ENCODE measurements around the gene ADD2.

ADD2 gene

GRCh38 chr2:70728128-70728527 is 39.9 kb downstream of the ADD2 start:
- Mint-ChIP-seq H3K36me3 (ENCODE audit: low read depth) (no peaks in the 10 kb centered on the region), H3K4me3 (no peak overlapping the region), H3K9me3 (no peaks in the 10 kb centered on the region), H3K27ac (no peak overlapping the region), H3K4me1 (ENCODE audit: low read depth) (no peaks in the 10 kb centered on the region), H3K27me3 (no peaks in the 10 kb centered on the region)

- H3K36me3 Mint-ChIP-seq (ENCODE audit: low read depth) = no peaks in the 10 kb centered on the region
- H3K4me1 Mint-ChIP-seq (ENCODE audit: low read depth) = no peaks in the 10 kb centered on the region
- H3K4me3 Mint-ChIP-seq = no peak overlapping the region
- no peaks in the 10 kb centered on the region for H3K9me3 Mint-ChIP-seq
- no peaks in the 10 kb centered on the region for H3K27me3 Mint-ChIP-seq
- no peak overlapping the region for H3K27ac Mint-ChIP-seq
Observed at GRCh38 chr2:70726947-70727725, 40.9 kb downstream of the ADD2 start.

DNA sequence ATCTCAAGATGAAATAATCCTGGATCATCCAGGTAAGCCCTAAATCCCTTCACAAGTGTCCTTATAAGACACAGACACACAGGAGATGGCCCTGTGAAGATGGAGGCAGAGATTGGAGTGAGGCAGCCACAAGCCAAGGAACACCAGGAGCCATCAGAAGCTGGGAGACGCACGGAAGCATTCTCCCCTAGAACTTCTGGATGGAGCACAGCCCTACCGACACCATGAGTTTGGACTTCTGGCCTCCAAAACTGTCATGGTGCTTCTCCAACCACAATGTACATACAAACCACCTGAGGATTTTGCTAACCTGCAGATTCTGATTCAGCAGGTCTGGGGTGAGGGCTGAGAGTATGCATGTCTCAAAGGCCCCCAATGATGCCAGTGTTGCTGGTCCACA is 42.5 kb downstream of the ADD2 start:
- H3K27ac Mint-ChIP-seq = no peak overlapping the region
- H3K4me3 Mint-ChIP-seq = no peak overlapping the region
- no peaks in the 10 kb centered on the region for H3K36me3 Mint-ChIP-seq (ENCODE audit: low read depth)
- H3K27me3 Mint-ChIP-seq = no peaks in the 10 kb centered on the region
- H3K4me1 Mint-ChIP-seq (ENCODE audit: low read depth) = no peaks in the 10 kb centered on the region
- no peaks in the 10 kb centered on the region for H3K9me3 Mint-ChIP-seq

DNA sequence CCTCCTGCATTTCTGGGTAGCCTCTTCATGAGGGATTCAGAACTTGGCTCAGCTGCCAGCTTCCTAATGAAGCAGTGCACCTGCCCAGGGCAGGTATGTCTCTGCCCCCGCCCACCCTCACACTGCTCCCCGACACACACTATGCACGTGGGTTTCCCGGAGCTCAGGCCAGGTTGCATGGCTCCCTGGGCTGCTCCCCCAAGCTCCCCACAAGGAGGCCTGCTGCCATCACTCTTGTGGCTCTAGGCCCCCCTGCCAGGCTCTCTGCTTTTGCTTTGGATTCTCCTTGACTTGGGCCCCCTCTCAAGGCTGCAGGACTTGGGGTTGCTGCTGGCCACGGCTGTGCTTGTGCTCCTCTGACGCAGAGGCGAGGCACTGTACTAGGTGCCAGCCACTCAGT is 43.6 kb downstream of the ADD2 start:
- H3K27me3 Mint-ChIP-seq = no peaks in the 10 kb centered on the region
- no peaks in the 10 kb centered on the region for H3K9me3 Mint-ChIP-seq
- no peak overlapping the region for H3K27ac Mint-ChIP-seq
- H3K4me1 Mint-ChIP-seq (ENCODE audit: low read depth) = no peaks in the 10 kb centered on the region
- no peaks in the 10 kb centered on the region for H3K36me3 Mint-ChIP-seq (ENCODE audit: low read depth)
- H3K4me3 Mint-ChIP-seq = no peak overlapping the region

GRCh38 chr2:70723286-70723885 is 44.6 kb downstream of the ADD2 start:
- Mint-ChIP-seq H3K36me3 (ENCODE audit: low read depth) (no peaks in the 10 kb centered on the region), H3K27ac (no peak overlapping the region), H3K9me3 (no peaks in the 10 kb centered on the region), H3K27me3 (no peaks in the 10 kb centered on the region), H3K4me1 (ENCODE audit: low read depth) (no peaks in the 10 kb centered on the region), H3K4me3 (no peak overlapping the region)

GRCh38 chr2:70720124-70720523 is 47.9 kb downstream of the ADD2 start:
- no peaks in the 10 kb centered on the region for H3K27me3 Mint-ChIP-seq
- no peak overlapping the region for H3K4me3 Mint-ChIP-seq
- no peaks in the 10 kb centered on the region for H3K9me3 Mint-ChIP-seq

DNA sequence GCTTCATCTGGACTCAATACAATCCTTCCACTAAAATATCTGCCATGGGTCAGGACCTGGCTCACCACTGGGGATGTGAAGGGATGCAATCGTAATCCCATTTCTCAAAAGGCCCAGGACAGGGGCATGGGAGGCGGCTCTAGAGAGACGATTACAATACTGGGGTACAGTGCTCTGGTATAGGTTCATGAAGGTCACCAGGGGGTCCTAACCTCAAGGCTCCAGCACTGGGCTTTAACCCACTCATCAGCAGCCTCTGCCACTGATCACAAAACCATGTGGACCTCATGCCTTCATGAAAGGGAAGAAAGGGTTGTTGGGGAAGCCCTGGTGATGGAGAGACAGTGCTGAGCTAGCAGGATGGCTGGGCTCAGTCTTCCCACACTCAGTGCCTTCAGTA is 48.8 kb downstream of the ADD2 start:
- no peak overlapping the region for H3K4me3 Mint-ChIP-seq
- no peaks in the 10 kb centered on the region for H3K9me3 Mint-ChIP-seq
- H3K27ac Mint-ChIP-seq = no peak overlapping the region
- H3K36me3 Mint-ChIP-seq (ENCODE audit: low read depth) = no peaks in the 10 kb centered on the region
- H3K4me1 Mint-ChIP-seq (ENCODE audit: low read depth) = no peaks in the 10 kb centered on the region
- H3K27me3 Mint-ChIP-seq = no peaks in the 10 kb centered on the region

More at GRCh38 chr2:70720124-70720523, 47.9 kb downstream of the ADD2 start:
- H3K36me3 Mint-ChIP-seq (ENCODE audit: low read depth) = no peaks in the 10 kb centered on the region
- H3K27ac Mint-ChIP-seq = no peak overlapping the region
- H3K4me1 Mint-ChIP-seq (ENCODE audit: low read depth) = no peaks in the 10 kb centered on the region

- Mint-ChIP-seq H3K36me3 (ENCODE audit: low read depth) (no peaks in the 10 kb centered on the region), H3K4me1 (ENCODE audit: low read depth) (no peaks in the 10 kb centered on the region), H3K27ac (no peak overlapping the region), H3K4me3 (no peak overlapping the region), H3K27me3 (no peaks in the 10 kb centered on the region), H3K9me3 (no peaks in the 10 kb centered on the region)
Observed at GRCh38 chr2:70718736-70719135, 49.3 kb downstream of the ADD2 start.

DNA sequence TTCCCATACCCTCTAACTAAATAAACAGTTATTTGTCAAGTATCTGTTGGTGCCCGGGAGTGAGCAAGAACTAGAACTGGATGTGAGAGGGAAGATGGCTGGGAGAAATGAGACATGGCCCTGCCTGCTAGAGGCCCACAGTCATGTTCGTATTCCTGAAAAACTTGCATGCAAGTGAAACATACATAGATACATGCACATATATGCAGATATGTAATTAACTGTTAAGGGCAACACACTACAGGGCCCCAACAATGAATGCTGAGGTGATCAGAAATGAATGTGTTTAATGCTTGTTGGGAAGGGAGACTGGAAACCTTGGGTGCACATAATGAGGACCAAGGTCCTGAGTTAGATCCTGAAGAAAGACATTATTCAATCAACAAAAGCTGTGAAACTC is 49.8 kb downstream of the ADD2 start:
- H3K27ac Mint-ChIP-seq = no peak overlapping the region
- H3K27me3 Mint-ChIP-seq = no peaks in the 10 kb centered on the region
- no peaks in the 10 kb centered on the region for H3K36me3 Mint-ChIP-seq (ENCODE audit: low read depth)
- H3K4me3 Mint-ChIP-seq = no peak overlapping the region
- no peaks in the 10 kb centered on the region for H3K9me3 Mint-ChIP-seq
- no peaks in the 10 kb centered on the region for H3K4me1 Mint-ChIP-seq (ENCODE audit: low read depth)

DNA sequence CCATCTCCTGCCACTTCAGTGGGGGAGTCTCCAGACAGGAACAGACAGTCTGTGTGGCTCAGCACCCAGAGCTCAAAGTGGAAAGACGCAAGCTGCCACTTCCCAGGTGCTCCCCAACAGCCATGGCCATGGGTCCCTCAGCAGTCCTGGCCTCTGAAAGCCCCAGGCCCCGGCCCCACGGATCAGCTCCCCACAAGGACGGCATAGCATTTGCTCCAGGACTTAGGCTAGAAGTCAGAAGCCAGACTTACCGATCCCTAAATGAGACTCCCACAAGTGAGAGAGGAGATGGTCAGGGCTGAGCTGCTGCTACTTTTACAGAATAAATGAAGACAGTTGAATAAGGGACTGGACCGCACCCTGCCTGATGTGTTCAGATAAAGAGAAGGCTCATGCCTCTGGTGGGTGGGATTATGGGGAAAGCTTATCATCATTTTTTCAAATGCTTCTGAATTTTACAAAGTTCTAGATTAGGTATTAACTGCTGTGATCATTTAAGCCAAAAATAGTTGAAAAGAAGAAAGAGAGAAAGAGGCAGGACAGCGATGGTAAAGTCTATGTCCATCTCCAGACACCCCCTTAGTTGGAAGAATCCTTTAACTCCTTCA is 50.5 kb downstream of the ADD2 start:
- H3K4me1 Mint-ChIP-seq (ENCODE audit: low read depth) = no peaks in the 10 kb centered on the region

GRCh38 chr2:70716951-70717350 is 51.0 kb downstream of the ADD2 start:
- Mint-ChIP-seq H3K27me3 (no peaks in the 10 kb centered on the region), H3K9me3 (no peaks in the 10 kb centered on the region), H3K4me3 (no peak overlapping the region), H3K27ac (no peak overlapping the region), H3K36me3 (ENCODE audit: low read depth) (no peaks in the 10 kb centered on the region), H3K4me1 (ENCODE audit: low read depth) (no peaks in the 10 kb centered on the region)

More for the DNA sequence above, 50.5 kb downstream of the ADD2 start:
- no peak overlapping the region for H3K27ac Mint-ChIP-seq
- H3K27me3 Mint-ChIP-seq = no peaks in the 10 kb centered on the region
- H3K36me3 Mint-ChIP-seq (ENCODE audit: low read depth) = no peaks in the 10 kb centered on the region
- no peak overlapping the region for H3K4me3 Mint-ChIP-seq
- no peaks in the 10 kb centered on the region for H3K9me3 Mint-ChIP-seq

DNA sequence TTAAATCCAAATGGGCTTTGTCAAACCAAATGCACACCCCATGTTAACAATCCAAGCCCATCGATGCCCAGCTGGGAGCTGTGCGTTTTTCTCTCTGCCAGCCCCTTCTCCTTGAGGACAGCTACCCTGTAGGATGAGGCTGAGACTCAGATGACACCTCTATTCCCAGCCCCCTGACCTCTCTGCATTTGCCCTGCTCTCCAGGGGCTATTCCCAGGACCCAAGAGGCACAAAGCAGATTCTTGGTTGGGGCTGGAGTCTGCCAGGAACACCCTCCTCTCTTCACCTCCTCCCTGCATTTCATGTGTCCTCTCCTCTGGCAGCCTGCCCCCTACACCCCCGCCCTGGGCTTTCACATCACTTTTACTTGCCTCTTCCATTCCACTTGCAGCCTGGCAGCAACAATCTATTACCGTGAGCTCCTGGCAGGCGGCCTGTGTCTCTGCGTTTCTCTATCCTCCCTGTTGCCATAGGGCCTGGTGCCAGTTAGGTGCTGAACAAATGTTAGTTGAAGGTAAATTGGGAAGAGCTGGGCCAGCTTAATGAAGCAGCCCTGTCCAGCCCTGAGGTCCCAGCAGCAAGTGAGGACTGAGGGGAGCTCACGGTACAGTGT is 51.8 kb downstream of the ADD2 start:
- H3K27ac Mint-ChIP-seq = no peak overlapping the region

DNA sequence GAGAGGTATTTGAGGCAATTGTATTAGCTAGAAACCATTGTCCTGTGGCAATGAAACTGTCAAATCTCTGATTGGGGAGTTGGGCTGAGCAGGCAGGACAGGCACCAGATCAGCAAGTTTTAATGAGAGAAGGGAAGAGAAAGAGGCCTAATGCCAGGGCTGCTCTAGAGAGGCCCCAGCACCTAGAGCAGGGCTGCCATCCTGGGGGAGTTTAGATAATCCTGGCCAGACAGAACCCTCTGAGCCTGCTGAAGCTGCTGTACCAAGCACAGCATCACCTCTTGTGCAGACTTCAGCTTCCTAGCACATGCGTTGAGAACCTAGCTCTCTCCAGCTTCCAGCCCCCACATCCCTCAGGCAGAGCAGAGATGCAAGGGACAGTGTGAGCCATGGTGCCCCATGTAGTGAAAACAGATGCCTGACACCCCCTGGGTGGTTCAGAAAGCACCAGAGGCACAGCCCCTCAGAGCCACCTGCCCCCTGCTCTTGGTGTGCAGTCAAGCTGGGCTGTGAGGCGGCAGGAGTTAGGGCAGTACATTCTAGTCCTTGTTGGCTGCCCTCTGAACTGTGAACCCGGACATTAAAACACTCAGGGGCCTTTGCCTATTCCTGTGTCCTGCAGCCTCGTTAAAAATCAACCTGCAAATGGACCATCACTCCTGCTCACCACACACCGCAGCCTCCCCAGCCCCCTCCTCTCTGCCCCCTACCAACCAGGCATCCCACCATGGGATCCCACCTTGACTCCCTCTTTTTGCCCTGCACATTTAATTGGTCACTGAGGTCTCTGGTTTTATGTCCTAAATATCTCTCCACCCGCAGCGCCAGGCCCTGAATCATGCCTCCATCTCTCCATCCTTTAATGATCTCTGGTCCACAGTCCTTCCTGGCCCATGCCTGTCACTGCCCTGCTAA is 52.7 kb downstream of the ADD2 start:
- H3K4me1 Mint-ChIP-seq (ENCODE audit: low read depth) = no peaks in the 10 kb centered on the region
- H3K27ac Mint-ChIP-seq = no peak overlapping the region
- no peak overlapping the region for H3K4me3 Mint-ChIP-seq
- no peaks in the 10 kb centered on the region for H3K36me3 Mint-ChIP-seq (ENCODE audit: low read depth)
- H3K27me3 Mint-ChIP-seq = no peaks in the 10 kb centered on the region
- no peaks in the 10 kb centered on the region for H3K9me3 Mint-ChIP-seq

More for the DNA sequence above, 51.8 kb downstream of the ADD2 start:
- no peak overlapping the region for H3K4me3 Mint-ChIP-seq
- no peaks in the 10 kb centered on the region for H3K36me3 Mint-ChIP-seq (ENCODE audit: low read depth)
- no peaks in the 10 kb centered on the region for H3K4me1 Mint-ChIP-seq (ENCODE audit: low read depth)
- no peaks in the 10 kb centered on the region for H3K9me3 Mint-ChIP-seq
- no peaks in the 10 kb centered on the region for H3K27me3 Mint-ChIP-seq

GRCh38 chr2:70714141-70714905 is 53.7 kb downstream of the ADD2 start:
- Mint-ChIP-seq H3K4me3 (no peak overlapping the region), H3K36me3 (ENCODE audit: low read depth) (no peaks in the 10 kb centered on the region), H3K9me3 (no peaks in the 10 kb centered on the region), H3K4me1 (ENCODE audit: low read depth) (peaks cover 5% of the 10 kb centered on the region), H3K27ac (no peak overlapping the region), H3K27me3 (no peaks in the 10 kb centered on the region)

All from stimulated activated naive CD8-positive, alpha-beta T cell treated with anti-CD3 and anti-CD28 coated beads, Interleukin-15, Interleukin-2, amounts not matched to agents 100 ng/mL and 50 ng/mL, for 24 hours (primary cell).